Activated CD8-positive, alpha-beta memory T cell treated with anti-CD3 and anti-CD28 coated beads, Interleukin-2, amount 50 U/mL, for 24 hours (primary cell): ENCODE measurements around the gene HAUS6.
A peak's percentile ranks its signal among the peaks of the same experiment; 100 is the strongest.
"Not testable (repeated sequence)": the region's sequence is repeated elsewhere in the genome, so short reads cannot be mapped to it uniquely, and the experiment has no call there.

Experiments
- DNase-seq: peaks from one replicate; pipeline ENCODE4 v3.0.0-alpha.2; 2020; ENCODE audit errors: extremely low read depth

The HAUS6 gene

GRCh38 chr9:19048966-19049916 lies 53.5 kb downstream of the HAUS6 start, which contains the start of gene RRAGA:
Gene RRAGA, plus strand, starts transcription at chr9:19049427. Its CDS starts 233 bp downstream, at chr9:19049660.
- DNase-seq = peak; percentile 81

- DNase-seq = no peak
Measured at GRCh38 chr9:19036611-19037010, 66.1 kb downstream of the HAUS6 start.

GRCh38 chr9:19033015-19033414 lies 69.7 kb downstream of the HAUS6 start, which contains the start of gene SAXO1:
Gene SAXO1, minus strand, starts transcription at chr9:19033209. Its CDS starts 301 bp downstream, at chr9:19032908.
- DNase-seq = no peak

GRCh38 chr9:19032406-19032805 lies 70.3 kb downstream of the HAUS6 start:
- DNase-seq = no peak

GRCh38 chr9:19030899-19031298 lies 71.8 kb downstream of the HAUS6 start:
- DNase-seq = no peak

- DNase-seq = no peak
Measured at GRCh38 chr9:19028835-19029451, 73.8 kb downstream of the HAUS6 start.

GRCh38 chr9:19027825-19028224 lies 74.9 kb downstream of the HAUS6 start:
- no peak for DNase-seq

- DNase-seq = no peak
Measured at GRCh38 chr9:19026375-19026774, 76.3 kb downstream of the HAUS6 start.

GRCh38 chr9:19023078-19023477 lies 79.6 kb downstream of the HAUS6 start:
- no peak for DNase-seq

- no peak for DNase-seq
Measured at GRCh38 chr9:19022206-19022605, 80.5 kb downstream of the HAUS6 start.

- DNase-seq = not testable (repeated sequence)
Measured at GRCh38 chr9:19021649-19022048, 81.1 kb downstream of the HAUS6 start.

GRCh38 chr9:19020886-19021455 lies 81.7 kb downstream of the HAUS6 start:
- no peak for DNase-seq

- DNase-seq = no peak
Measured at GRCh38 chr9:19018201-19018600, 84.5 kb downstream of the HAUS6 start.

GRCh38 chr9:19009391-19009965 lies 93.2 kb downstream of the HAUS6 start:
- DNase-seq = no peak
